Upper lobe of right lung (tissue), 1 donor: ENCODE measurements around the gene MREG. TPM values are rescaled to one million over a fixed set of nuclear protein-coding genes. Genes with fewer than 3 reads are reported as not detected.
"Not testable (repeated sequence)": the region's sequence is repeated elsewhere in the genome, so short reads cannot be mapped to it uniquely, and the experiment has no call there.

ENCODE experiments used
- ATAC-seq: fragments of 200-7000 bp; cut with Tn5 transposase; one replicate; pipeline ENCODE4 v1.9.1; 2020; ENCODE audit warnings: mild to moderate bottlenecking, moderate library complexity
- DNase-seq: peaks from one replicate; pipeline ENCODE4 v3.0.0-alpha.2; 2020
- H3K27ac ChIP-seq: fragments of 200-600 bp; one replicate; pipeline ENCODE4 v1.8.0; 2022
- H3K27me3 ChIP-seq: fragments of 200-600 bp; one replicate; pipeline ENCODE4 v1.8.0; 2022; ENCODE audit warnings: mild to moderate bottlenecking
- H3K36me3 ChIP-seq: fragments of 200-600 bp; one replicate; pipeline ENCODE4 v1.8.0; 2022
- H3K4me1 ChIP-seq: fragments of 200-600 bp; one replicate; pipeline ENCODE4 v1.8.0; 2022
- H3K4me3 ChIP-seq: fragments of 200-600 bp; one replicate; pipeline ENCODE4 v1.8.0; 2022; ENCODE audit warnings: mild to moderate bottlenecking
- H3K9me3 ChIP-seq: fragments of 200-600 bp; one replicate; pipeline ENCODE4 v1.8.0; 2022
- CTCF ChIP-seq: fragments of 200-600 bp; IDR thresholded peaks from one replicate; pipeline ENCODE4 v1.8.0; 2022; ENCODE audit warnings: antibody characterized with exemption
- intact Hi-C: fragments of 100-400 bp; cut with DNase I; formaldehyde crosslinking; loops from one replicate; pipeline ENCODE4 v1.11.0; 2022
- total RNA-seq: library from RNA; stranded (reverse); fragmentation: NEBNext Ultra II Directional; extraction: Animal tissue kit (Norgen Biotek cat#: 25700); gene quantifications from one replicate; pipeline ENCODE4 v1.2.1, GENCODE V29; 2021
- donor health status: DM: no; HTN: yes; CAD: no; lungs with severe emphysema.

MREG gene
- total RNA-seq, 1 donor from 2014 or later = 16.8 TPM

GRCh38 chr2:215958257-215958656 lies 55.1 kb downstream of the MREG start:
- TF ChIP-seq CTCF = no peak
- H3K4me1 ChIP-seq = no peaks in the 10 kb centered on the region
- no peaks in the 10 kb centered on the region for H3K27me3 ChIP-seq
- no peak for ATAC-seq
- no peak overlapping the region for H3K4me3 ChIP-seq
- intact Hi-C loops = no loop called here
- DNase-seq = no peak
- no peaks in the 10 kb centered on the region for H3K9me3 ChIP-seq
- no peaks in the 10 kb centered on the region for H3K36me3 ChIP-seq
- no peak overlapping the region for H3K27ac ChIP-seq

GRCh38 chr2:215957354-215958122 lies 55.8 kb downstream of the MREG start:
- not testable (repeated sequence) for H3K4me1 ChIP-seq
- ATAC-seq = peak; percentile 52

GRCh38 chr2:215952860-215953637 lies 60.3 kb downstream of the MREG start:
- no peak overlapping the region for H3K4me3 ChIP-seq
- H3K27me3 ChIP-seq = no peaks in the 10 kb centered on the region
- no peaks in the 10 kb centered on the region for H3K36me3 ChIP-seq
- ATAC-seq (no peak), DNase-seq (no peak)
- H3K27ac ChIP-seq = no peak overlapping the region
- H3K4me1 ChIP-seq = no peaks in the 10 kb centered on the region
- H3K9me3 ChIP-seq = no peaks in the 10 kb centered on the region
- no peak for TF ChIP-seq CTCF
- intact Hi-C loops = no loop called here

More at GRCh38 chr2:215957354-215958122, 55.8 kb downstream of the MREG start:
- H3K4me3 ChIP-seq, H3K36me3 ChIP-seq, H3K9me3 ChIP-seq, H3K27ac ChIP-seq, H3K27me3 ChIP-seq, intact Hi-C loops, DNase-seq: not testable (repeated sequence)

- H3K4me1 ChIP-seq = no peaks in the 10 kb centered on the region
- ATAC-seq (no peak), DNase-seq (no peak)
- H3K36me3 ChIP-seq = no peaks in the 10 kb centered on the region
- no peak overlapping the region for H3K27ac ChIP-seq
- H3K4me3 ChIP-seq = no peak overlapping the region
- intact Hi-C loops = no loop called here
- no peaks in the 10 kb centered on the region for H3K9me3 ChIP-seq
- no peak for TF ChIP-seq CTCF
- no peaks in the 10 kb centered on the region for H3K27me3 ChIP-seq
Measured at GRCh38 chr2:215951558-215951957, 61.8 kb downstream of the MREG start.

- peak; percentile 73 for ATAC-seq
- no peak for DNase-seq
- TF ChIP-seq CTCF = peak; percentile 46
- intact Hi-C loops = no loop called here
- no peaks in the 10 kb centered on the region for H3K9me3 ChIP-seq
- H3K36me3 ChIP-seq = no peaks in the 10 kb centered on the region
- no peaks in the 10 kb centered on the region for H3K4me1 ChIP-seq
- H3K27me3 ChIP-seq = no peaks in the 10 kb centered on the region
- H3K27ac ChIP-seq = no peak overlapping the region
- H3K4me3 ChIP-seq = no peak overlapping the region
Measured at GRCh38 chr2:215949991-215950404, 63.4 kb downstream of the MREG start.

GRCh38 chr2:215948051-215948450 lies 65.3 kb downstream of the MREG start:
- H3K4me3 ChIP-seq = no peak overlapping the region
- no peaks in the 10 kb centered on the region for H3K27me3 ChIP-seq
- ATAC-seq (no peak), DNase-seq (no peak)
- H3K9me3 ChIP-seq = no peaks in the 10 kb centered on the region
- TF ChIP-seq CTCF = no peak
- no peak overlapping the region for H3K27ac ChIP-seq
- intact Hi-C loops = no loop called here
- no peaks in the 10 kb centered on the region for H3K4me1 ChIP-seq
- peaks cover 5% of the 10 kb centered on the region for H3K36me3 ChIP-seq
